Activated CD4-positive, alpha-beta T cell treated with anti-CD3 and anti-CD28 coated beads, Interleukin-2, amount 50 U/mL, for 1 hour (primary cell): Measurements from ENCODE around the gene DOCK2.

Experiments
- DNase-seq: peaks from one replicate; pipeline ENCODE4 v3.0.0-alpha.2; 2020

The DOCK2 gene

GRCh38 chr5:169874621-169875020 is 237.5 kb downstream of the DOCK2 start:
- DNase-seq: no peak

- no peak for DNase-seq
Observed at GRCh38 chr5:169875091-169875728, 238.1 kb downstream of the DOCK2 start.

GRCh38 chr5:169875731-169876130 is 238.7 kb downstream of the DOCK2 start:
- DNase-seq: no peak

- DNase-seq: no peak
Observed at GRCh38 chr5:169876386-169876785, 239.3 kb downstream of the DOCK2 start.

- no peak for DNase-seq
Observed at GRCh38 chr5:169880012-169880663, 243.1 kb downstream of the DOCK2 start.

- DNase-seq: no peak
Observed at GRCh38 chr5:169880785-169881184, 243.7 kb downstream of the DOCK2 start.

- no peak for DNase-seq
Observed at GRCh38 chr5:169881702-169882303, 244.7 kb downstream of the DOCK2 start.

- DNase-seq: no peak
Observed at GRCh38 chr5:169886033-169886432, 249.0 kb downstream of the DOCK2 start.

GRCh38 chr5:169886677-169887076 is 249.6 kb downstream of the DOCK2 start:
- no peak for DNase-seq

GRCh38 chr5:169889572-169889971 is 252.5 kb downstream of the DOCK2 start:
- no peak for DNase-seq

GRCh38 chr5:169893010-169893409 is 255.9 kb downstream of the DOCK2 start:
- no peak for DNase-seq

- no peak for DNase-seq
Observed at GRCh38 chr5:169893571-169893970, 256.5 kb downstream of the DOCK2 start.

GRCh38 chr5:169895926-169896325 is 258.9 kb downstream of the DOCK2 start:
- no peak for DNase-seq

- no peak for DNase-seq
Observed at GRCh38 chr5:169897481-169897880, 260.4 kb downstream of the DOCK2 start.

- no peak for DNase-seq
Observed at GRCh38 chr5:169901896-169902295, 264.8 kb downstream of the DOCK2 start.

GRCh38 chr5:169904059-169904458 is 267.0 kb downstream of the DOCK2 start:
- DNase-seq: no peak

GRCh38 chr5:169904508-169904907 is 267.4 kb downstream of the DOCK2 start:
- DNase-seq: no peak

GRCh38 chr5:169905017-169905416 is 267.9 kb downstream of the DOCK2 start:
- no peak for DNase-seq

GRCh38 chr5:169906745-169907649 is 269.9 kb downstream of the DOCK2 start:
- DNase-seq: no peak

- no peak for DNase-seq
Observed at GRCh38 chr5:169908864-169909263, 271.8 kb downstream of the DOCK2 start.

GRCh38 chr5:169909945-169910344 is 272.9 kb downstream of the DOCK2 start:
- DNase-seq: no peak

GRCh38 chr5:169910393-169910792 is 273.3 kb downstream of the DOCK2 start:
- DNase-seq: no peak

- DNase-seq: no peak
Observed at GRCh38 chr5:169911448-169912212, 274.6 kb downstream of the DOCK2 start.
